CD4-positive, alpha-beta T cell treated with Interleukin-17A for 1 hour (primary cell): ENCODE measurements around the gene PEX26.
"Not testable (repeated sequence)": the region's sequence is repeated elsewhere in the genome, so short reads cannot be mapped to it uniquely, and the experiment has no call there.

Source experiments
- DNase-seq: peaks from one replicate; pipeline ENCODE4 v3.0.0-alpha.2; 2020

PEX26 gene

DNA sequence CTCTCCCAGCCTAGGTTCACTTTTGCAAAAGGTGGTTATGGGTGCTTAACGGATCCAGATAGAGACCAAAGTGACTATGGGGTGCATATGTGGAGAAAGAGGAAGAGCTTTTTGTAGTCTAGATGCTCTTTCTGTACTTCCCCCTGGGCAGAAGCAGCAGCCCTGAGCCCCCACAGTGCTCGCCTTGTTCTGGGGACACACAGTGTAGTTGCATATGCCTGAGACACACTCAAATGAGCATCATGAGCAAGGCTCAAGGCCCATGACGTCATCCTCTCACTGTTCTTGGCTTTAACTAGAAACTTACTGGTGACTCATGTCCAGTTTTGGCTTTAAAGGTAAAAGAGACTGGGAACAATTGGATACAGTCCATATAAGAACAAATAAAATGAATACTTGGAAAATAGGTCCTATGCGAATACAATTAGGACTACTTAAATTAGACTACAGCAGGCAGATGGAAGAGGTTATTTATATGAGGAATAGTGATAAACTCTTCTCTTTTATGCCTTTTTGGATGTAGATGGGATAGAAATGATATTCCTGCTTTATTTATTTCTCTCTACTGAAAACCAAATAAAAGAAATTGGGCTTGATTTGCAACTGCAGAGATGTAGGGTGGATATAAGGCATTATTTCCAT is 20.1 kb upstream of the PEX26 start:
- DNase-seq = no peak

GRCh38 chr22:18058371-18059093 is 19.3 kb upstream of the PEX26 start:
- no peak for DNase-seq

DNA sequence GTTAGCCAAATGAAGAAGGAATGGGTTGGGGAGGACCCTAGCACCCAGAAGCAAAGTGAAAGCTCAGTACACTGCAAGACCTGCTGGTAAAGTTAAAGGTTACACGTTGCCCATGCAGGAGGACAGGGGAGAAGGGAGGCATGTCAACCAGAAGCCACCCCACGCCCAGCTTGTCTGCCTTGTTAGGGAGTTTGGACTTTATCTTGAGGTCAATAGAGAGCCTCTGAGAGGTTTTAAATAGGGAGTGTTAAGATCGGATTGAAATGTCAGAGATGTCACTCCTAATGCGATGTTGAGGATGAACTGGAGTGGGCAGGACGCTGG is 18.7 kb upstream of the PEX26 start:
- DNase-seq = no peak

DNA sequence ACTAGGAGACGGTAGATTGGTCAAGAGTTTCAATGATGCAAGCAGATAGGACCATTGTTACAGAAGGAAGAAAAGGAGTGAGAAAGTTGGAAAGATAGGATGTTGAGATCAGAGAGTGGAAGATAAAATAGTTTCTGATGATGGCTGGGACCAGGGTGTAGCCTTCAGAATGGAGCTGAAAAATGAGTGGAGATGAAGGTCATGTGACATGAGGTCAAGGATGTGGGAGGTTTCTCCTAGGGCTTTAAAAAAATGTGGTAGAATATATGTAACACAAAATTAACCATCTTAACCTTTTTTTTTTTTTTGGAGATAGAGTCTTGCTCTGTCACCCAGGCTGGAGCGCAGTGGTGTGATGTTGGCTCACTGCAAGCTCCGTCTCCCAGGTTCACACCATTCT is 18.3 kb upstream of the PEX26 start:
- DNase-seq = no peak

DNA sequence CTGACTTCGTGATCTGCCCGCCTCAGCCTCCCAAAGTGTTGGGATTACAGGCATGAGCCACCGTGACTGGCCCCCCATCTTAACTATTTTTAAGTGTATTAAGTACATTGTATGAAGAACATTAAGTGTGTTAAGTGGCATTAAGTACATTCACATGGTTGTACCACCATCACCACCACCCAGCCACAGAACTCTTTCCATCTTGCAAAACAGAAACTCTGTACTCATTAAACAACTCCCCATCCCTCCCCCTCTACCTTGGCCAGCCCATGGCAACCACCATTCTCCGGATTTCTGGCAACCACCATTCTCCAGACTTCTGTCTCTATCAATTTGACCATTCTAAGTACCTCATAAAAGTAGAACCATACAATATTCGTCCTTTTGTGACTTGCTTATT is 17.8 kb upstream of the PEX26 start:
- no peak for DNase-seq

GRCh38 chr22:18060646-18061620 is 16.9 kb upstream of the PEX26 start:
- no peak for DNase-seq

DNA sequence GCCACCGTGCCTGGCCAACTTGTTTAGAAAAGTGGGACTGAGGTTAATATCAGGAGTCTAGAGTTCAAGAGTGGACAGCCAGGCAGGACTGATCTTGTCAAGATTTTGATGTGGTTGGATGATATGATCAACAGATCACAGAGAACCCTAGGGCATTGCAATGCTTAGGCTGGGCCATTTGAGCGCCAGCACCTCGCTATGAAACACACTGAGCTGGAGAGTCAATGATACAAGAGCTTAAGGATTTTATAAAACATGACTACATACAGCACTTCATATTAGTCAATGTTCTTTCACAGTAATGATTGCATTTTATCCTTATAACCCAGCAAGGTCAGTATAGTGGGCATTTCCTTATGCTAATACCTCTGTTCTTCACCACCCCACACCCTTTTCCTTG is 15.4 kb upstream of the PEX26 start:
- DNase-seq = no peak

GRCh38 chr22:18063306-18063705 is 14.5 kb upstream of the PEX26 start:
- no peak for DNase-seq

DNA sequence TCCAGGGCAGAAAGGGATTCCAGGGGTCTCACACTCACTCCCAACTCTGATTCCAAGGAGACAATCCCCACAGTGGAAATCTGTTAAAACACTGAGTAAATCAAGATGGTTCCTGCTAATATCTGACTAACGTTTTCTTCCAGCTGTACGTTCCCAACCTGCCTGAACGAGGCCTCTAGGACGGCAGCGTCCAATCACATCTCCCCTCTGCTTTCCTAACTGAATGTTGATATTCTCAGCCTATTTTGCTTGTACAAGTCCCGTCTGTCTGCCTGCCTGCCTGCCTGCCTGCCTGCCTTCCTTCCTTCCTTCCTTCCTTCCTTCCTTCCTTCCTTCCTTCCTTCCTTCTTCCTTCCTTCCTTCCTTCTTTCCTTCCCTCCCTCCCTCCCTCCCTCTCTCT is 14.1 kb upstream of the PEX26 start:
- DNase-seq = not testable (repeated sequence)

DNA sequence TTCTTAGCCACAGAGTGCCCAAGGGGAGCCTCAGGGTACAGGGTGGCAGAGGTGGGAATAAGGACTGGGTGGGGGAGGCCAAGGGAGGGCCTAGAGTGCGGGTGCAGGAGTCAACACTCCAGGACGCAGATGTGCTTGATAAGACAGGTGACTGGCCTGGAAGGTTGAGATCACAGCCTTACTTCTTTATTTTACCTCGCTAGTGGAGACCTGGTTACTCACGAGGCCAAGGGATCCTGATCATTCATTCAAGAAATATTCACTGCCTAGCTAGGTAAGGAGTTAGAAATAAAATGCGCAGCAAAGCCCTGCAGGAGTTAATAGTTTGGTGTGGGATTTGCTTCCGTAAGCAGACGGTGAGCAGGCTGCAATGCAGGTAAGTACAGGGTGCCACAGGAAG is 13.2 kb upstream of the PEX26 start:
- DNase-seq = no peak

- no peak for DNase-seq
Observed at GRCh38 chr22:18065256-18065655, 12.5 kb upstream of the PEX26 start.

DNA sequence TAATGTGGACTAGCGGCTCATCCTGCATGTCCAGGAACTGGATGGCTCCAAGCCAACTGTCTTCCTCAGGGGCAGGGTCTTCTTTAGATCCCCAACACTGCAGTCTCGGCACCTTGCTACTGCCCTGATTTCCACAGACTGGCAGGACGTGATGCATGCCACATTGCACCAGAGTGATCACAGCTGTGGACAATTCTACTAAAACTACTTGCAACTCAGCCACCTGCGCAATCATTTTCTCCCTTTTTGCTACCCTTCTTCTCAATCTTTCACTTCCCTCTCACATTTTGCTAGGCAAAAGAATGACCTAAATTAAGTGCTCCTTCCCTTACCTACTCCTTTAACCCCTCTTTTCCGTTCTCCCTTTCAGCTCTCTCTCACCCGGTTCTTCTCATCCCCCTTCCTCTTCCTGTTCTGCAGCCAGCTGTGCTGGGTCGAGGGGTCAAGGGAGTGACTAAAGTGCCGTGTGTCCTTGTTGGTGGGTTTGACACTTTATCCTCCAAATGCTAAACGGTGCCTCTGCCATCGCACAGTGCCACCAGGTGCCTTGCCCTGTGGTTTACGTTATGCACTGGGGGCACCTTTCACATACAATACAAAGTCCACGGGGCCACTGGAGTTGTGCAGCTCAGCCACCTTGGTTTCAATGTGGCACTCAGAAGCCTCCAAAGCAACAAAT is 11.5 kb upstream of the PEX26 start:
- no peak for DNase-seq

- DNase-seq = no peak
Observed at GRCh38 chr22:18067121-18067520, 10.7 kb upstream of the PEX26 start.

- DNase-seq = no peak
Observed at GRCh38 chr22:18067548-18068341, 10.0 kb upstream of the PEX26 start.

GRCh38 chr22:18068381-18068988 is 9.3 kb upstream of the PEX26 start:
- no peak for DNase-seq

- no peak for DNase-seq
Observed at GRCh38 chr22:18069041-18069440, 8.7 kb upstream of the PEX26 start.

GRCh38 chr22:18070041-18070440 is 7.7 kb upstream of the PEX26 start:
- no peak for DNase-seq

GRCh38 chr22:18070556-18071306 is 7.1 kb upstream of the PEX26 start:
- DNase-seq = no peak

- DNase-seq = not testable (repeated sequence)
Observed at GRCh38 chr22:18071307-18071967, 6.4 kb upstream of the PEX26 start.

DNA sequence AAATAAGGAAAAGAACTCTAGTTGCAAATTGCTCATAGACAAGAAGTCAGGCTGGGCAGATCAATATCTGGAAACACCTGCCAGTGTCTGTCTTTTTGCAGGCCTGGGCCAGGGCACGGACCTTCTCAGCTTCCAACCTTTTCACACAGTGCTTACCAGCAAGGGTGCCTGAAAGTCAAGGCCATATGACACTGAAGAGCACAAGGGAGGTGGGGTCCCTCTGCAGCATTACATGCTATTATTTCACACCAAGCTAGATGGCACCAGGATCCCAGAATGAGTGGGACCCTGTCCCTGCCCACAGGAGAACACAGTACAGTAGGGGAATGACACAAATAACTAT is 5.9 kb upstream of the PEX26 start:
- DNase-seq = no peak

GRCh38 chr22:18073467-18073866 is 4.3 kb upstream of the PEX26 start:
- no peak for DNase-seq
